ENCODE measurements around the gene GABARAPL1. TPM values are rescaled to one million over a fixed set of nuclear protein-coding genes. Genes with fewer than 3 reads are reported as not detected.

Gene GABARAPL1
- polyA plus RNA-seq, 1 donor from 2014 or later = 213 TPM

DNA sequence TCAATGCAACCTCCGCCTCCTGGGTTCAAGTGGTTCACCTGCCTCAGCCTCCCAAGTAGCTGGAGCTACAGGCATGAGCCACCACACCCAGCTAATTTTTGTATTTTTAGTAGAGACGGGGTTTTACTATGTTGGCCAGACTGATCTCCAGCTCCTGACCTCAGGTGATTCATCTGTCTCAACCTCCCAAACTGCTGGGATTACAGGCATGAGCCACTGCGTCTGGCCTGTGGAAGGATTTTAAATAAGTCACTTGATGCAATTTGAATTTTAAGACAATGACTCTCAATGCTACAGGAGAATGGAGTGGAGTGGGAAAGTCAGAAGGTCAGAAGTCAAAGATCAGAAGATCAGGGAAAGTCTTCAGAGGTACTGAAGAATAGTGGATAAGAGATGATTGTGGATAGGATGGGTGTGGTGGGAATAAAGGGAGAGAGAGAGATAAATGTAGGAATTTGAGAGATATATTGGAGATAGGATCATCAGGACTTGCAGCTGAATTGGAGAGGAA is 18.5 kb upstream of the GABARAPL1 start:
- Histone ChIP-seq H3K27me3 (ENCODE audit: insufficient read depth, low read depth, low read length) (no peaks in the 10 kb centered on the region), H2AFZ (ENCODE audit: low read depth, low read length) (no peak overlapping the region), H3K9me3 (ENCODE audit: low read length) (no peaks in the 10 kb centered on the region), H3K4me3 (ENCODE audit: low read length) (no peak overlapping the region), H3K4me2 (ENCODE audit: low read length) (no peak overlapping the region), H4K20me1 (ENCODE audit: insufficient read depth) (no peaks in the 10 kb centered on the region), H3F3A (ENCODE audit: insufficient read depth, low read length, poor library complexity, severe bottlenecking) (no peaks in the 10 kb centered on the region), H3K9ac (ENCODE audit: low read length) (no peak overlapping the region), H3K27ac (ENCODE audit: low read length) (no peak overlapping the region), H3K9me2 (ENCODE audit: insufficient read depth, low read length) (no peaks in the 10 kb centered on the region), H3K79me2 (replicated peaks; ENCODE audit: insufficient read depth, low read length) (no peaks in the 10 kb centered on the region), H3K36me3 (ENCODE audit: insufficient read depth, low read length) (no peaks in the 10 kb centered on the region)
- TF ChIP-seq, protein P1, sequence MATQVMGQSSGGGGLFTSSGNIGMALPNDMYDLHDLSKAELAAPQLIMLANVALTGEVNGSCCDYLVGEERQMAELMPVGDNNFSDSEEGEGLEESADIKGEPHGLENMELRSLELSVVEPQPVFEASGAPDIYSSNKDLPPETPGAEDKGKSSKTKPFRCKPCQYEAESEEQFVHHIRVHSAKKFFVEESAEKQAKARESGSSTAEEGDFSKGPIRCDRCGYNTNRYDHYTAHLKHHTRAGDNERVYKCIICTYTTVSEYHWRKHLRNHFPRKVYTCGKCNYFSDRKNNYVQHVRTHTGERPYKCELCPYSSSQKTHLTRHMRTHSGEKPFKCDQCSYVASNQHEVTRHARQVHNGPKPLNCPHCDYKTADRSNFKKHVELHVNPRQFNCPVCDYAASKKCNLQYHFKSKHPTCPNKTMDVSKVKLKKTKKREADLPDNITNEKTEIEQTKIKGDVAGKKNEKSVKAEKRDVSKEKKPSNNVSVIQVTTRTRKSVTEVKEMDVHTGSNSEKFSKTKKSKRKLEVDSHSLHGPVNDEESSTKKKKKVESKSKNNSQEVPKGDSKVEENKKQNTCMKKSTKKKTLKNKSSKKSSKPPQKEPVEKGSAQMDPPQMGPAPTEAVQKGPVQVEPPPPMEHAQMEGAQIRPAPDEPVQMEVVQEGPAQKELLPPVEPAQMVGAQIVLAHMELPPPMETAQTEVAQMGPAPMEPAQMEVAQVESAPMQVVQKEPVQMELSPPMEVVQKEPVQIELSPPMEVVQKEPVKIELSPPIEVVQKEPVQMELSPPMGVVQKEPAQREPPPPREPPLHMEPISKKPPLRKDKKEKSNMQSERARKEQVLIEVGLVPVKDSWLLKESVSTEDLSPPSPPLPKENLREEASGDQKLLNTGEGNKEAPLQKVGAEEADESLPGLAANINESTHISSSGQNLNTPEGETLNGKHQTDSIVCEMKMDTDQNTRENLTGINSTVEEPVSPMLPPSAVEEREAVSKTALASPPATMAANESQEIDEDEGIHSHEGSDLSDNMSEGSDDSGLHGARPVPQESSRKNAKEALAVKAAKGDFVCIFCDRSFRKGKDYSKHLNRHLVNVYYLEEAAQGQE (IDR thresholded peaks at IDR 0.05; ENCODE audit: borderline replicate concordance) = no peak
- TF ChIP-seq EZH2 (IDR thresholded peaks at IDR 0.05; ENCODE audit: borderline replicate concordance, insufficient read depth, low read length, poor library complexity, severe bottlenecking) = no peak
- no peak for TF ChIP-seq EP300 (conservative IDR thresholded peaks at IDR 0.05; ENCODE audit: poor library complexity, severe bottlenecking)
- no peak for TF ChIP-seq SMC3 (conservative IDR thresholded peaks at IDR 0.05; ENCODE audit: poor library complexity)
- TF ChIP-seq MXI1 (conservative IDR thresholded peaks at IDR 0.05; ENCODE audit: poor library complexity, severe bottlenecking) = no peak
- no peak for TF ChIP-seq TAF1 (IDR thresholded peaks at IDR 0.05; ENCODE audit: low read depth)
- TF ChIP-seq RAD21 (conservative IDR thresholded peaks at IDR 0.05) = no peak
- TF ChIP-seq POLR2AphosphoS5 (IDR thresholded peaks at IDR 0.05) = no peak

DNA sequence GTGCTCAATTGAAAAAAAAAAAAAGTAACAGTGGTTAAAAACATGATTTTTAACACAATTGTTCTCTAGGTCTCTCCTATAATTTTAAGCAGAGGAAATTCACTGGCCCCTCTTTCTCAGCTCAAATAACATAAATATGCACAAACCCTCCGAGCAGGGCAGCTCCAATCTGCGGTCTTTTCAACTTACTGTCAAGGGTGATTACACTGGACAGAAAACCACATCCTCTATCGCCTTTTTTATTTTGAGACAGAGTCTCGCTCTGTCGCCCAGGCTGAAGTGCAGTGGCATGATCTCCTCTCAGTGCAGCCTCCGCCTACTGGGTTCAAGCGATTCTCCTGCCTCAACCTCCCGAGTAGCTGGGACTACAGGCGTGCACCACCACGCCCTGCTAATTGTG is 16.5 kb upstream of the GABARAPL1 start:
- Histone ChIP-seq H3K27me3 (ENCODE audit: insufficient read depth, low read depth, low read length) (no peaks in the 10 kb centered on the region), H3K4me2 (ENCODE audit: low read length) (no peak overlapping the region), H3K9me3 (ENCODE audit: low read length) (no peaks in the 10 kb centered on the region), H3K9ac (ENCODE audit: low read length) (no peak overlapping the region), H3K36me3 (ENCODE audit: insufficient read depth, low read length) (no peaks in the 10 kb centered on the region), H3K27ac (ENCODE audit: low read length) (no peak overlapping the region), H3K9me2 (ENCODE audit: insufficient read depth, low read length) (no peaks in the 10 kb centered on the region), H3K4me3 (ENCODE audit: low read length) (no peak overlapping the region), H3F3A (ENCODE audit: insufficient read depth, low read length, poor library complexity, severe bottlenecking) (no peaks in the 10 kb centered on the region), H3K79me2 (replicated peaks; ENCODE audit: insufficient read depth, low read length) (no peaks in the 10 kb centered on the region), H2AFZ (ENCODE audit: low read depth, low read length) (no peak overlapping the region), H4K20me1 (ENCODE audit: insufficient read depth) (no peaks in the 10 kb centered on the region)
- TF ChIP-seq, protein P1 (IDR thresholded peaks at IDR 0.05; ENCODE audit: borderline replicate concordance) = no peak
- TF ChIP-seq EZH2 (IDR thresholded peaks at IDR 0.05; ENCODE audit: borderline replicate concordance, insufficient read depth, low read length, poor library complexity, severe bottlenecking) (no peak), RAD21 (conservative IDR thresholded peaks at IDR 0.05) (no peak), POLR2AphosphoS5 (IDR thresholded peaks at IDR 0.05) (no peak), EP300 (conservative IDR thresholded peaks at IDR 0.05; ENCODE audit: poor library complexity, severe bottlenecking) (no peak), TAF1 (IDR thresholded peaks at IDR 0.05; ENCODE audit: low read depth) (no peak), MXI1 (conservative IDR thresholded peaks at IDR 0.05; ENCODE audit: poor library complexity, severe bottlenecking) (no peak), SMC3 (conservative IDR thresholded peaks at IDR 0.05; ENCODE audit: poor library complexity) (no peak)
- TF ChIP-seq, protein P2, sequence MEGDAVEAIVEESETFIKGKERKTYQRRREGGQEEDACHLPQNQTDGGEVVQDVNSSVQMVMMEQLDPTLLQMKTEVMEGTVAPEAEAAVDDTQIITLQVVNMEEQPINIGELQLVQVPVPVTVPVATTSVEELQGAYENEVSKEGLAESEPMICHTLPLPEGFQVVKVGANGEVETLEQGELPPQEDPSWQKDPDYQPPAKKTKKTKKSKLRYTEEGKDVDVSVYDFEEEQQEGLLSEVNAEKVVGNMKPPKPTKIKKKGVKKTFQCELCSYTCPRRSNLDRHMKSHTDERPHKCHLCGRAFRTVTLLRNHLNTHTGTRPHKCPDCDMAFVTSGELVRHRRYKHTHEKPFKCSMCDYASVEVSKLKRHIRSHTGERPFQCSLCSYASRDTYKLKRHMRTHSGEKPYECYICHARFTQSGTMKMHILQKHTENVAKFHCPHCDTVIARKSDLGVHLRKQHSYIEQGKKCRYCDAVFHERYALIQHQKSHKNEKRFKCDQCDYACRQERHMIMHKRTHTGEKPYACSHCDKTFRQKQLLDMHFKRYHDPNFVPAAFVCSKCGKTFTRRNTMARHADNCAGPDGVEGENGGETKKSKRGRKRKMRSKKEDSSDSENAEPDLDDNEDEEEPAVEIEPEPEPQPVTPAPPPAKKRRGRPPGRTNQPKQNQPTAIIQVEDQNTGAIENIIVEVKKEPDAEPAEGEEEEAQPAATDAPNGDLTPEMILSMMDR (IDR thresholded peaks at IDR 0.05; ENCODE audit: poor library complexity, severe bottlenecking) = no peak

Data from neural cell (in vitro differentiated cells).